Stimulated activated CD8-positive, alpha-beta memory T cell treated with anti-CD3 and anti-CD28 coated beads, Interleukin-15, amount 100 ng/mL, for 48 hours (primary cell): ENCODE results near the gene ADAMTS19.
"Not testable (repeated sequence)": the region's sequence is repeated elsewhere in the genome, so short reads cannot be mapped to it uniquely, and the experiment has no call there.

Experiments
- DNase-seq, 2 donors: peaks; one replicate each; pipeline ENCODE4 v3.0.0-alpha.2; 2020; ENCODE audit warnings: low read depth in 2 of 2

The ADAMTS19 gene

DNA sequence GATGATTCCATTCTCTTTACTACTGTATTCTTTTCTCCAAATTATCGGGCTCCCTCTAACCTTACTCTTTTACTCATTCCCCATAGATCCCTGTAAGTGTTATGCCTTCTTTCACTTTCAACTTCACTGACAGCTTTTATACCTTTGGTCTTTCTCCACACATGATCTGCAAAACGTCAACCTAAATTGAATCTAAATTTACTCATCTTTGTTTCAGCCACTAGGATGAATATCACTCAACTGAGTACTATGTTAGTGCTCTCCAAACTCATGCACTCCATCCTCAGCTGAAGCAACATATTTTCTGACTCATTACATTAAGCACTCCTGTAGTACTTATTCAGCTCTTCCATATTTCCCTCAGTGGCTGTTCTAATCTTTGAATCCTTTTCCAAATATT, 133.4 kb downstream of the ADAMTS19 start:
- no peak for DNase-seq

- DNase-seq: no peak
Measured at GRCh38 chr5:129601576-129601975, 141.5 kb downstream of the ADAMTS19 start.

GRCh38 chr5:129608350-129608749, 148.3 kb downstream of the ADAMTS19 start:
- no peak for DNase-seq

- DNase-seq: no peak
Measured at GRCh38 chr5:129609710-129610109, 149.6 kb downstream of the ADAMTS19 start.

GRCh38 chr5:129616517-129616916, 156.4 kb downstream of the ADAMTS19 start:
- no peak for DNase-seq

DNA sequence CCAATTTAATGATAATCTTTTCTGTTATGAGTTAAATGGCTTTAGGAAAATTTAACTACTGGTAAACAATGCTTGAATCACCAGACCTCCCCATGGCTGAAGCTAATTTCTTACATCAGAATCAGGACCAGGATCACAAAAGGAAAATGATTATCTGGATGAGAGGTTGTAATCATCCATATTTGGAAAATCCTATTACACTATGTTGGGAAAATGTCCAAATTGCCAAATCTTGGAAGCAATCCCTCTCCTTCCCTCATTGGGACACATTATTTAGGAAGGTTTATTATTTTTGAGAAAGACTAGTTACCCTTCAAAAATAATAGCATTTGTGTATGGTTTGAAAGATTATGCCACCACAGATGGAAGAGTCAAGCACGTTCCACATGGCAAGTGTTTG, 157.1 kb downstream of the ADAMTS19 start:
- no peak for DNase-seq

DNA sequence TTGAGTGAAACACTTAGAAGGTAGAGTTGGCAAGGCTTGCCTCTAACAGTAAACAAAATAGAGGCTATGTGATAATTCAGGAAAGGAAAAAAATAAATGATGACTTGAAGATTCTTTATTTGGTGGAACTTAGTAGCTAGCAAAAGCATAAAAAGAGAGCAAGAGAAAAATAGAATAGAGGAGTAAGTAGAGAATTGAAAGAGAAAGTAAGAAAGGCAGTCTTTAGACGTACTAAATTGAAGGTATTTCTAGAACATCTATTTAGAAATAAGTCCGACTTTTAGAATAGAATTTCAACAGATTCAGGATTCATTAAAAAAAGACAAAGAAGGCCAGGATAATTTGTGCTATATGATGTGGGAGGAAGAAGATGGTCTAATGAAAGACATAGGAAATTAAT, 159.7 kb downstream of the ADAMTS19 start:
- no peak for DNase-seq

DNA sequence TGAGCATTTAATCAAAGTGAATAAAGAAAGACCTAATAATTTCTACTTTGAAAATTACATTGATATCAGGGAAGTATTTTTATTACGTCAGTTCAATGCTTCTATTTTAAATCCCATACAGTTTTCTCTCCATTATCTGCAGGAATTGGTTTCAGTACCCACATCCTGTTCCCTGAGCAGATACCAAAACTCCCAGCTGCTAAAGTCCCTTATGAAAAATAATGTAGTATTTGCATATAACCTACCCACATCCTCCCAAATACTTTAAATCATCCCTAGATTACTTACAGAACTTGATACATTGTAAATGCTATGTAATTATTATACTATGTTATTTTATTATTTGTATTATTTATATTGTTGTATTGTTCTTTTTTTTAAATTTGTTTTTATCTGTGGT, 162.4 kb downstream of the ADAMTS19 start:
- DNase-seq: no peak

- no peak for DNase-seq
Measured at GRCh38 chr5:129629575-129629974, 169.5 kb downstream of the ADAMTS19 start.

DNA sequence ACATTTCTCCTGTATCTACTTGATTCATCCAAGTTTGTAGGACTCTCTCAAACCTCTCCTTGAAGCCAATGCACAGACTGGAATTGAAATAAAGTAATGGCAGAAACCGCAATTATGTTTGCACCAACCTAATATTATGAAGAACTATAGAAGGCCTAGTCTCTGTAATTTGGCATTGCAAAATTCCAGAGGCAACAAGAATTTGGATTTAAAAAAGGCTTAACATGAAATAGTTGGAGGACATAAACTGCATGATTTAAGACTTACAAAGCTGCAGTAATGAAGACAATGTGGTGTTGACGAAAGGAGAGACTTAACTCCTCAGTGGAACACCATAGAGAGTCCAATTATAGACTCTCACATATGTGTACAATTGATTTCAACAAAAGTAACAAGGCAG, 170.0 kb downstream of the ADAMTS19 start:
- DNase-seq: no peak

- no peak for DNase-seq
Measured at GRCh38 chr5:129631961-129632360, 171.9 kb downstream of the ADAMTS19 start.

DNA sequence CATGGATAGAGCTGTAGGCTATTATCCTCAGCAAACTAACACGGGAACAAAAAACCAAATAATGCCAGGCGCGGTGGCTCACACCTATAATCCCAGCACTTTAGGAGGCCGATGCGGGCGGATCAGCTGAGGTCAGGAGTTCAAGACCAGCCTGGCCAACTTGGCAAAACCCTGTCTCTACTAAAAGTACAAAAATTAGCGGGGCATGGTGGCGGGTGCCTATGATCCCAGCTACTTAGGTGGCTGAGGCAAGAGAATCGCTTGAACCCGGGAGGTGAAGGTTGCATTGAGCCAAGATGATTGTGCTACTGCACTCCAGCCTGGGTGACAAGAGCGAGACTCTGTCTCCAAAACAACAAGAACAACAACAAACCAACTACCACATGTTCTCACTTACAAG, 177.4 kb downstream of the ADAMTS19 start:
- DNase-seq: not testable (repeated sequence)

- DNase-seq: no peak
Measured at GRCh38 chr5:129639331-129639730, 179.2 kb downstream of the ADAMTS19 start.

DNA sequence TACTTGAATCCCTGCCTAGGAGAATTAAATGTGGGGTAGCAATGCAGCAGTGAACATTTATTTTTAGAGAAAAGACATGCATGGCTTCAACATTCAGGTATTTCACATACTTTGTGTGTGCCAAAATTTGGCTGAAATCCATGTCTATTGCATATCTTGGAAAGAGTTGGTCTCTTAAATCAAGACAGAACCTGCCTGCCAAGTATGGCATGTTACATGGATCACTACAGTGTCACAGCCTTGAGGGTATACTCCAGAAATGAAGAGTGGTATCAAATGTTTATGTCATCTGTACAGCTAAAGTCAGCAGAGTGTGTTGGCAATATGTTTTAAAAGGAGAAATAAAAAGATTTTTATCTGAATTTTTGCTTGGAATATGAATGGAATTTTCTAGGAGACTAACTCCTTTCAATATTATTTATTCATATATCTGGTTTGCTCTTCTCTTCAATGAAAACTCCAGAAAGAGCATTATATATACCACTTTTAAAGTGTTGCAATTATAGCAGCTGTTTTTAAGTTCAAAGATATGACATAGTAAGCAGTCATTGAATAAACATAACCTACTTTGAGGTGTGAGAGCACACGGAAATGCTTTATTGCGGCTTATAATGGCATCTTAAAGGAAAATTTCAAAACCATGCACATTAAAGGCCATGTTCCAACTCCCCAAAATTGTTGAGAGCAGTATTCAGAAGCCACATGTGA, 192.4 kb downstream of the ADAMTS19 start:
- no peak for DNase-seq

- no peak for DNase-seq
Measured at GRCh38 chr5:129653057-129653375, 192.9 kb downstream of the ADAMTS19 start.

GRCh38 chr5:129653442-129653841, 193.3 kb downstream of the ADAMTS19 start:
- DNase-seq: no peak

- DNase-seq: no peak
Measured at GRCh38 chr5:129656952-129657351, 196.9 kb downstream of the ADAMTS19 start.

DNA sequence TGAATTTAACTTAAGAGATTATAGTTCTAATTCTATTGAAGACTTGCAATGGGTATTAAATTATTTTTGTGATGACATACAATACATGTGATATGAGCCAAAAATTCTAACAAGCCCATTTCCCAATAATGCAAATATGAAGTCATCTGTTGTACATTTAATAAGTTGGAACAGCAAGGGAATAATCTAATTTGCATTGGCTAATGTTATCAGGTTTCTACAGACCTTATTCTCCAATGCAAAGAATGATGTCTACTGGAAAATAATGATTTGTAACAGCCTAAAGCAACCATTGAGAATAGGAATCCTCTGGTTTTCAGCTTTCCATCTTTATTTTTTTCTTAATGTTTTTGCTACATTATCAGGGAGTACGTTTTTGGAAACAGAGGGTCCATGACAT, 198.7 kb downstream of the ADAMTS19 start:
- DNase-seq: no peak

GRCh38 chr5:129661366-129662035, 201.4 kb downstream of the ADAMTS19 start:
- DNase-seq: no peak

DNA sequence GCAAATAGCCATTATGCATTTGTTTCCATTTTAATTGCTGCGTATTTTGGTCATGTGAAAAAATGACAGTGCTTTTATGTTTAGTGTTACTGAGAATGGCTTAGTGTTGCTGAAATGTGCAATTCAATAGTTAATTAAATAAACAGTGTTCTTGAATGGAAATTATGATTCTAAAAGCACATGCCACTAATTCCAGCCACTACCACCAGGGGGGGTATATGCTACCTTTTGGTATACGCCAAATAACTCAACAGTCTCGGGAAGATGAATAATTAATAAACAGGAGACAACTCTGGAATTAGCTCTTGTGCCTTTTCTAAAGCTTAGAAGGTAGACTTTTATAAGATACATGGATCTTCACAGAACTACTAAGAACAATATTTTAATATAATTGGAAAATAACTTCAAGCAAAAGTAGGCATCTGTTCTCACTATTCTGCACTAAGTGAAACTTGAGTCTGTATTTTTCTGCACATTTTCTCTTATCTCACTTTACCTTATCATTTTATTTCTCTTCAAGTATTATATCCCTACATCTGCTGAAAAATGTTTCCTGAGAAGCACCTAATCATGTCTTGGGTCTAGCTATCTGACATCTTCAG, 204.3 kb downstream of the ADAMTS19 start:
- DNase-seq: peak; percentile 0 to 1

DNA sequence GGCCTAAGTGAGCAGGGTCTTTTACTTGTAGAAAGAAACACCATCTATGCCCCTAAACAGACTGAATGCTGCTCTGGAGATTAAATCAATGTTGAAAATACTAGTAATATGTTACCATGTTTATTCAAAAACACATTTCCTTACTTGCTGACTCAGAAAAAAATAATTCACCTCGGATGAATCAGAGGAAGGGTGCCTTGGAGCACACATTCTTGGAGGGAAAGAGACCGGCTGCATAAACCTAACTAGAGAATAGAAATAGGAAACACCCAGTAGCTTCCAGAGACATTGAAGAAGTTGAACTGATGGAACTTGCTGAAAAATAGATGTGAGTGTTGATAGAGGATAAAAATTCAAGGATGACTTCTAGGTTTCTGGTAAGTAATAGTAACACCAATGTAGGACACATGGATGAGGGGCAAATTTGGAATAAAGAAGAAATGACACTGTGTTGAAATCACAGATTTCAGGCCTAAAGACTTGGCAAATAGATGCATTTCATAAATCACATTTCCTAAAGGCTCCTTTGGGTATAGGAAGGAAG, 210.9 kb downstream of the ADAMTS19 start:
- DNase-seq: no peak

DNA sequence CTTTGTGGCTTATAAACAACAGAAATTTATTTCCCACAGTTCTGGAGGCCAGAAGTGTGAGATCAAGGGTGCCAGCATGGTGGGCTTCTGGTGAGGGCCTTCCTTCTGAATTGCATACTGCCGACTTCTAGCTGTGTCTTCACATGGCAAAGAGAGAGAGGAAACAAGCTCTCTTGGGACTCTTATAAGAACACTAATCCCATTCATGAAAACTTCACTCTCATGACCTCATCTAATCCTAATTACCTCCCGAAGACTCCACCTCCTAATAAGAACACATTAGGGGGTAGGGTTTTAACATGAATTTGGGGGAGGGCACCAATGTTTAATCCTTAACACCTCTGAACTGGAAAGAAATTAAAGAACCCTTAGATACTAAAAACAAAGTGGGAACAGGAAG, 211.9 kb downstream of the ADAMTS19 start:
- DNase-seq: no peak

GRCh38 chr5:129679671-129680070, 219.6 kb downstream of the ADAMTS19 start:
- DNase-seq: no peak
